ENCODE data around the gene OSBPL10. TPM values are rescaled to one million over a fixed set of nuclear protein-coding genes. Genes with fewer than 3 reads are reported as not detected.

Gene OSBPL10
- total and polyA plus RNA-seq, 2 of the 4 experiments (the other 2 are of a cell fraction): 9.5 to 10.1 TPM

DNA sequence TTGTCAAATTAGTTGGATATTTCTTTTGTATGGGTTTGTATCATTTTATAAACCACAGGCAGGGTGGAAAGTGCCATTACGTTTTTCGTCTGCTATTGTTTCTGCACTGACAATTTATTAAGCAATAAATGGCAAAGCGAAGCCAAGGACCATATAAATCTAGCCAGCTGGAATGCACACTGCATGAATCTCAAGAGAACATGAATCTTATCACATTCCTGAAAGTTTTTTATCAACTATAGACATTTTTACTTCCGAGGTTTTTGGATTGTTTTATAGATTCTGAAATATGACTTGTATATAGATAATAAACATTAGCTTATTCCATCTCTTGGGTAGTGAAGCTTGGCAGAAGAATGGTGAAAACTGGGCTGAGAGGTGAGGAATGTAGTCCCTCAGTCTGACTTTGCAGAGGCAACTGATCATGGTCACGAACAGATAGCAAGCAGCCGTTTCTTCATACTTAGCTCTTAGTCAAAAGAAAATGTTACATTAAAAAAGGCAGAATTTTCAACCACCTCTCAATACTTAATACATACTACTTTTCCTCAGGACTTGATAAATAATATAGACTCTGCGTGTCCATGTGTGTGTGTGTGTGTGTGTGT lies 102.7 kb downstream of the OSBPL10 start:
- no peaks in the 10 kb centered on the region for H3K9me3 ChIP-seq (ENCODE audit: control insufficient read depth, insufficient read depth, low read length)
- H2AK9ac ChIP-seq (replicated peaks; ENCODE audit: low read depth, low read length, poor library complexity): no peak overlapping the region
- H4K5ac ChIP-seq (ENCODE audit: low read depth, low read length): no peak overlapping the region
- ATAC-seq (ENCODE audit: low read depth) (peak; percentile 65), DNase-seq (peak; percentile 57)
- no peak overlapping the region for H2AK5ac ChIP-seq (ENCODE audit: low read depth, low read length)
- no peak overlapping the region for H3K23ac ChIP-seq (ENCODE audit: low read depth, low read length)
- H2BK5ac ChIP-seq (ENCODE audit: low read depth, low read length, poor library complexity, severe bottlenecking): no peak overlapping the region
- no peak overlapping the region for H2BK20ac ChIP-seq (ENCODE audit: low read depth, low read length)
- H3K4me3 ChIP-seq (ENCODE audit: insufficient read depth, low read depth, low read length): no peak overlapping the region
- no peak overlapping the region; the same call in 1 of the 2 replicates for H3K14ac ChIP-seq (replicated peaks; ENCODE audit: low read depth, low read length)
- no peak overlapping the region for H3K4ac ChIP-seq (ENCODE audit: low read depth, low read length)
- ChIA-PET POLR2A (ENCODE audit: unreplicated experiment) (no interaction called here), CTCF (no interaction called here)
- H3K56ac ChIP-seq (ENCODE audit: extremely low read depth, insufficient read depth, low read length): no peak overlapping the region
- H3K27ac ChIP-seq (ENCODE audit: insufficient read depth, low read length): no peak overlapping the region
- H2BK15ac ChIP-seq (ENCODE audit: low read depth, low read length): no peak overlapping the region
- H3K4me1 ChIP-seq (ENCODE audit: control insufficient read depth, insufficient read depth, low read length): peaks cover 5% of the 10 kb centered on the region
- H3K9ac ChIP-seq (ENCODE audit: low read depth, low read length): no peak overlapping the region
- no CpG with 5 or more reads among the region's 7 CpGs for WGBS, 2 experiments (ENCODE audit: extremely low coverage in 2 of 2, insufficient read length in 1 of 2)
- H3K79me1 ChIP-seq (ENCODE audit: low read depth in 1 of 2, low read length in 2 of 2): no peaks in the 10 kb centered on the region; a peak in 1 of 4 replicates
- H4K91ac ChIP-seq (ENCODE audit: insufficient read depth, low read depth, low read length): no peak overlapping the region
- no peak overlapping the region for H2AFZ ChIP-seq (replicated peaks; ENCODE audit: low read length, poor library complexity)
- no TSS peak for BruUV-seq (replicated peaks)
- H2BK120ac ChIP-seq (ENCODE audit: low read depth, low read length): no peak overlapping the region
- H4K20me1 ChIP-seq (ENCODE audit: insufficient read depth, low read length): no peaks in the 10 kb centered on the region
- intact Hi-C loops (cut with micrococcal nuclease) (no loop called here), in situ Hi-C loops (cut with MboI; ENCODE audit: low sequenced_read_pairs) (no loop called here), dilution Hi-C loops (cut with HindIII; ENCODE audit: low sequenced_read_pairs, unreplicated experiment) (no loop called here)
- H3K9me1 ChIP-seq (ENCODE audit: insufficient read depth, low read length): no peaks in the 10 kb centered on the region; the same call in 1 of the 2 replicates
- H3K27me3 ChIP-seq (ENCODE audit: control insufficient read depth, insufficient read depth, low read length): no peaks in the 10 kb centered on the region
- 0 out of 2 replicates have a peak overlapping the region, but pooled peaks have one; percentile 6 for H3K4me2 ChIP-seq (ENCODE audit: low read depth, low read length)
- H3K36me3 ChIP-seq (ENCODE audit: control insufficient read depth, insufficient read depth, low read length): no peaks in the 10 kb centered on the region
- no peak overlapping the region for H4K8ac ChIP-seq (ENCODE audit: low read depth in 2 of 2, low read length in 2 of 2)
- no peak overlapping the region for H3K18ac ChIP-seq (ENCODE audit: low read depth, low read length)
- TF ChIP-seq, protein P1, sequence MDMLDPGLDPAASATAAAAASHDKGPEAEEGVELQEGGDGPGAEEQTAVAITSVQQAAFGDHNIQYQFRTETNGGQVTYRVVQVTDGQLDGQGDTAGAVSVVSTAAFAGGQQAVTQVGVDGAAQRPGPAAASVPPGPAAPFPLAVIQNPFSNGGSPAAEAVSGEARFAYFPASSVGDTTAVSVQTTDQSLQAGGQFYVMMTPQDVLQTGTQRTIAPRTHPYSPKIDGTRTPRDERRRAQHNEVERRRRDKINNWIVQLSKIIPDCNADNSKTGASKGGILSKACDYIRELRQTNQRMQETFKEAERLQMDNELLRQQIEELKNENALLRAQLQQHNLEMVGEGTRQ (IDR thresholded peaks at IDR 0.05; ENCODE audit: low read depth, low read length): no peak
- TF ChIP-seq RCOR1 (IDR thresholded peaks at IDR 0.05; ENCODE audit: insufficient replicate concordance, low read length) (no peak), BHLHE40 (IDR thresholded peaks at IDR 0.05; ENCODE audit: low read depth, low read length) (no peak), MAFK (IDR thresholded peaks at IDR 0.05; ENCODE audit: low read depth, low read length) (no peak), NFE2L2 (IDR thresholded peaks at IDR 0.05; ENCODE audit: low read depth, low read length) (no peak), RFX5 (IDR thresholded peaks at IDR 0.05; ENCODE audit: low read depth, low read length) (no peak), CEBPB (IDR thresholded peaks at IDR 0.05; ENCODE audit: low read depth, low read length) (no peak), CHD1 (IDR thresholded peaks at IDR 0.05; ENCODE audit: low read depth, low read length) (no peak), MXI1 (IDR thresholded peaks at IDR 0.05; ENCODE audit: borderline replicate concordance, low read depth, low read length) (no peak)
